ENCODE measurements around the gene ANGEL1. TPM values are rescaled to one million over a fixed set of nuclear protein-coding genes. Genes with fewer than 3 reads are reported as not detected.

ANGEL1 gene
- polyA plus RNA-seq, 3 donors: 8.1 to 10.4 (median 8.5) TPM

DNA sequence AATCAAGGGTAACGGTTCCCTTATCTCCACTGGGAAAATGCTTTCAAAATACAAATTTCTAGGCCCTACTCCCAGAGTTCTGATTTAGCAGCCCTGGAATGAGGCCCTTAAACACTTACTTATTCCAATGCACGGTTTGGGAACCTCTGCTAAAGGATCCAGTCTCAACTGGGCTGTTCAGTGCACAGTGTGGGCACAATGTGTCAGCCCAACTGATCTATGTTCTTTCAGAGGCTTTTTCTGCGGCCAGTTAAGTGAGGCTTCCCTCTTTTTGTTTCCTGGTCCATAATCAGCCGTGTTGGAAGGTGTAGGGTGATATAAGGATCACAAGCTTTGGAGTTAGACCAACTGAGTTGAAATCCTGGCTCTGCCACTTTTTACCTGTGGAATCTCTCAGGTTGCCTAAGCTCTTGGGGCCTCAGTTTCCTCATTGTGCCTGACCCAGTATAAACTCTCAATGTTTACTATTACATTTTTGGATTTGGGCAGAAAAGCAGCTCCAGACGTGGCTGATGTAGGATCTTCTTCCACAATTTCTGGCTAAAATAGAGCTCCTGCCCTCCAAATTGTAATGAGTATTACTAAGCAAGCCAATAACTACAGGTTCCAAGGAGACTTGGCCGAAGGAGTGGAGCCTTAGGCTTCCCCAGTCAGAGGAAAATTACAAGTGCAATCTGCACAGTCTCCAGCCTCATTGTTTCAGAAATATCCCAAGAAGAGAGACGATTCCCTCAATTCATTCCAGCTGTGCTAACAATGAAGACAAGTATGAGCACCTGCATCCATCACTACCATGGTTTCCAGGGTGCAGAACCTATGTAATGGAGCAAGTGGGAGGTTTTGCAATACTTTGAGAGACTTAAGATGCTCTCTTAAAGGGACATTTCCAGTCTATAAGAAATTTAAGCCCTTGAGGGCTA is 2.3 kb upstream of the ANGEL1 start:
- Mint-ChIP-seq H3K27me3 (ENCODE audit: low read depth in 3 of 3) (peaks cover 0 to 3% (median 3%) of the 10 kb centered on the region in 3 donors), H3K4me3 (no peak overlapping the region)
- WGBS (ENCODE audit: insufficient coverage): 77% methylated on average over 2 of the region's 7 CpGs

DNA sequence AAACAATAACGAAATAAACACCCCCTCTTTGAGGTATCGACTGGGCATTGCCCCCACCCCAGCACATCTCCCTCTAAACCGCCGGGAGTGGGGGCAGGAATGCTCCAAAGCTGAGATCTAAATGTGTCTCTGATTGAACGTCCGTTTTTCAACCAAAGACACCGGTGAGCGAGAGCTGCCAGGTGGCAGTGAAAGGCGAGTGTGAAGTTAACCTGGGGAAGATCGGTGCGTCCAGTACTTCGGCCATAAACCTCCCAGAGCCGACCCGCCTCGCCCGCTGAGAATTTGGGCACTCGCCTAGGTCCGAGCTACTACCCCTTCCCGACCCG is 625 bp downstream of the ANGEL1 start:
- no peaks in the 10 kb centered on the region for H3K79me2 ChIP-seq (ENCODE audit: insufficient read depth, low read length)

More for the DNA sequence above, 2.3 kb upstream of the ANGEL1 start:
- Histone ChIP-seq H3K79me2 (ENCODE audit: insufficient read depth, low read length) (no peaks in the 10 kb centered on the region), H2AFZ (ENCODE audit: insufficient read depth, low read depth, low read length, poor library complexity, severe bottlenecking) (no peak overlapping the region), H3K27ac (ENCODE audit: low read depth in 1 of 2, low read length in 2 of 2) (no peak overlapping the region), H4K20me1 (ENCODE audit: insufficient read depth, low read length) (no peaks in the 10 kb centered on the region), H3K4me3 (replicated peaks in 1 of 3; ENCODE audit: low read depth in 2 of 3, low read length in 3 of 3) (no peak overlapping the region), H3K27me3 (ENCODE audit: control insufficient read depth in 2 of 2, insufficient read depth in 2 of 2, low read length in 2 of 2) (no peaks in the 10 kb centered on the region), H3K4me2 (replicated peaks; ENCODE audit: extremely low read depth, low read length, poor library complexity, severe bottlenecking) (no peak overlapping the region), H3K36me3 (replicated peaks in 1 of 2; ENCODE audit: control insufficient read depth in 1 of 2, insufficient read depth in 2 of 2, low read length in 2 of 2) (no peaks in the 10 kb centered on the region), H3K9me3 (replicated peaks in 1 of 2; ENCODE audit: control insufficient read depth in 1 of 2, insufficient read depth in 1 of 2, low read length in 2 of 2) (no peaks in the 10 kb centered on the region), H3K9ac (ENCODE audit: insufficient read depth, low read length, poor library complexity, severe bottlenecking) (no peak overlapping the region), H3K4me1 (ENCODE audit: control insufficient read depth in 1 of 2, insufficient read depth in 2 of 2, low read length in 2 of 2) (peaks cover 25 to 28% of the 10 kb centered on the region in 2 donors)
- peak overlapping the region in 1 of 7 donors; percentile 8 for H3K27ac Mint-ChIP-seq
- H3K36me3 Mint-ChIP-seq: peaks cover 0 to 4% of the 10 kb centered on the region in 2 donors
- peaks cover 21% of the 10 kb centered on the region for H3K4me1 Mint-ChIP-seq
- no peaks in the 10 kb centered on the region for H3K9me3 Mint-ChIP-seq
- TF ChIP-seq, protein P1, sequence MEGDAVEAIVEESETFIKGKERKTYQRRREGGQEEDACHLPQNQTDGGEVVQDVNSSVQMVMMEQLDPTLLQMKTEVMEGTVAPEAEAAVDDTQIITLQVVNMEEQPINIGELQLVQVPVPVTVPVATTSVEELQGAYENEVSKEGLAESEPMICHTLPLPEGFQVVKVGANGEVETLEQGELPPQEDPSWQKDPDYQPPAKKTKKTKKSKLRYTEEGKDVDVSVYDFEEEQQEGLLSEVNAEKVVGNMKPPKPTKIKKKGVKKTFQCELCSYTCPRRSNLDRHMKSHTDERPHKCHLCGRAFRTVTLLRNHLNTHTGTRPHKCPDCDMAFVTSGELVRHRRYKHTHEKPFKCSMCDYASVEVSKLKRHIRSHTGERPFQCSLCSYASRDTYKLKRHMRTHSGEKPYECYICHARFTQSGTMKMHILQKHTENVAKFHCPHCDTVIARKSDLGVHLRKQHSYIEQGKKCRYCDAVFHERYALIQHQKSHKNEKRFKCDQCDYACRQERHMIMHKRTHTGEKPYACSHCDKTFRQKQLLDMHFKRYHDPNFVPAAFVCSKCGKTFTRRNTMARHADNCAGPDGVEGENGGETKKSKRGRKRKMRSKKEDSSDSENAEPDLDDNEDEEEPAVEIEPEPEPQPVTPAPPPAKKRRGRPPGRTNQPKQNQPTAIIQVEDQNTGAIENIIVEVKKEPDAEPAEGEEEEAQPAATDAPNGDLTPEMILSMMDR (IDR thresholded peaks at IDR 0.05): no peak
- intact Hi-C loops (cut with micrococcal nuclease): loop anchor here in 1 of 2 donors (10.0 kb wide), 1 partner anchor 50 kb away; no protein-coding TSS in a partner anchor
- no peak for DNase-seq

More for the DNA sequence above, 625 bp downstream of the ANGEL1 start:
- H3K27me3 Mint-ChIP-seq (ENCODE audit: low read depth in 3 of 3): peaks cover 0 to 4% (median 3%) of the 10 kb centered on the region in 3 donors
- H3K9me3 Mint-ChIP-seq: no peaks in the 10 kb centered on the region
- Histone ChIP-seq H3K4me1 (ENCODE audit: control insufficient read depth in 1 of 2, insufficient read depth in 2 of 2, low read length in 2 of 2) (peaks cover 25 to 28% of the 10 kb centered on the region in 2 donors), H3K9me3 (replicated peaks in 1 of 2; ENCODE audit: control insufficient read depth in 1 of 2, insufficient read depth in 1 of 2, low read length in 2 of 2) (no peaks in the 10 kb centered on the region), H3K9ac (ENCODE audit: insufficient read depth, low read length, poor library complexity, severe bottlenecking) (peak overlapping the region; percentile 84), H3K27ac (ENCODE audit: low read depth in 1 of 2, low read length in 2 of 2) (peak overlapping the region in 1 of 2 donors; percentile 80), H3K27me3 (ENCODE audit: control insufficient read depth in 2 of 2, insufficient read depth in 2 of 2, low read length in 2 of 2) (no peaks in the 10 kb centered on the region), H3K4me3 (replicated peaks in 1 of 3; ENCODE audit: low read depth in 2 of 3, low read length in 3 of 3) (peak overlapping the region; percentile 63 to 85 (median 81)), H2AFZ (ENCODE audit: insufficient read depth, low read depth, low read length, poor library complexity, severe bottlenecking) (peak overlapping the region; percentile 76), H4K20me1 (ENCODE audit: insufficient read depth, low read length) (no peaks in the 10 kb centered on the region), H3K36me3 (replicated peaks in 1 of 2; ENCODE audit: control insufficient read depth in 1 of 2, insufficient read depth in 2 of 2, low read length in 2 of 2) (peaks cover 17 to 26% of the 10 kb centered on the region in 2 donors), H3K4me2 (replicated peaks; ENCODE audit: extremely low read depth, low read length, poor library complexity, severe bottlenecking) (peak overlapping the region; percentile 83)
- H3K4me3 Mint-ChIP-seq: peak overlapping the region; percentile 90 to 96
- DNase-seq: no peak
- intact Hi-C loops (cut with micrococcal nuclease): loop anchor here in 1 of 2 donors (10.0 kb wide), 1 partner anchor 53 kb away; no protein-coding TSS in a partner anchor
- H3K36me3 Mint-ChIP-seq: peaks cover 26 to 28% of the 10 kb centered on the region in 2 donors
- peaks cover 21% of the 10 kb centered on the region for H3K4me1 Mint-ChIP-seq
- peak overlapping the region; percentile 22 to 91 (median 85) for H3K27ac Mint-ChIP-seq
- TF ChIP-seq, protein P1 (IDR thresholded peaks at IDR 0.05): no peak
- WGBS (ENCODE audit: insufficient coverage): 0% methylated on average over 14 of the region's 20 CpGs
